Muscle layer of duodenum (tissue), 2 donors: ENCODE measurements around the gene TBXA2R.

ENCODE experiments used
- H3K27ac ChIP-seq: one replicate; pipeline ENCODE4 v1.7.0; 2013; ENCODE audit warnings: mild to moderate bottlenecking, low read length
- H3K27me3 ChIP-seq: one replicate; pipeline ENCODE4 v1.7.0; 2013; ENCODE audit warnings: low read depth, mild to moderate bottlenecking, control low read depth, low read length
- H3K36me3 ChIP-seq, 2 donors: one replicate each; pipeline ENCODE4 v1.7.0; 2013; ENCODE audit warnings: low read length in 2 of 2, control low read depth in 1 of 2, mild to moderate bottlenecking in 1 of 2; ENCODE audit not compliant: insufficient read depth in 2 of 2, control insufficient read depth in 1 of 2
- H3K4me1 ChIP-seq, 2 donors: one replicate each; pipeline ENCODE4 v1.7.0; 2013; ENCODE audit warnings: low read length in 2 of 2, mild to moderate bottlenecking in 2 of 2, control low read depth in 1 of 2, moderate library complexity in 1 of 2; ENCODE audit not compliant: insufficient read depth in 2 of 2, control insufficient read depth in 1 of 2
- H3K4me3 ChIP-seq, 2 donors: one replicate each; pipeline ENCODE4 v1.7.0; 2013; ENCODE audit warnings: low read length in 2 of 2, low read depth in 1 of 2, mild to moderate bottlenecking in 1 of 2
- H3K9me3 ChIP-seq, 2 donors: one replicate each; pipeline ENCODE4 v1.7.0; 2013; ENCODE audit warnings: low read length in 2 of 2, control low read depth in 1 of 2, mild to moderate bottlenecking in 1 of 2; ENCODE audit not compliant: control insufficient read depth in 1 of 2
- donor health status: healthy.

TBXA2R gene

GRCh38 chr19:3617463-3617862 is 10.8 kb upstream of the TBXA2R start:
- no peak overlapping the region for H3K27ac ChIP-seq

DNA sequence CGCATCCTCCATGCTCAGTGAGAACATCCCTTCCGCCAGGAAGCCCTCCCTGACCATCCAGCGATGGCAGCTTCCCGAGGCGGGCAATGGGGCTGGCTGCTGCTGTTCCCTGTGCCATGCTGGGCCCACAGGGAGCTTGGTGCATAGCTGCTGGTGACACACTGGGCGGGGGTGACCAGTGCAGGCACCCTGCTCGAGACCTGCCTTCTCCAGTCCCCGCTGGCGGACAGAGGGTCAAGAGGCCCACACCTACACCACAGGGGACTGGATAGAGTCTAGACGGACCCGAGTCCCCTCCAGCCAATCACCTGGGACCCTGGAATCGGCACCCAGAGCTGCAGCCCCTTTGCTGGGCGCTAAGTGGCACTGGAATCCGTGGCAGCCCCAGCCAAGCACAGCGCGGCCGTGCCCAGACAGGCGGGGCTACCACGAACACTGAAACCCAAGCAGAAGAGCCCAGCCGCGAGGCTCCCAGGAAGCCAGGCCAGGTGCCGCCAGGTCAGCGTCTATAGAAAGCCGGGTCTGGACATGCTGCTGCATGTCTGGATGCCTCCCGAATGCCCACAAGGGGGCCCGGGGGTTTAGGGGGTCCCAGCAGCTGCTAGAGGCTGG is 9.0 kb upstream of the TBXA2R start:
- no peaks in the 10 kb centered on the region for H3K9me3 ChIP-seq
- H3K27me3 ChIP-seq = no peaks in the 10 kb centered on the region
- peaks cover 6 to 41% of the 10 kb centered on the region in 2 donors for H3K36me3 ChIP-seq
- no peak overlapping the region for H3K27ac ChIP-seq
- H3K4me1 ChIP-seq = peaks cover 0 to 23% of the 10 kb centered on the region in 2 donors
- H3K4me3 ChIP-seq = no peak overlapping the region

More at GRCh38 chr19:3617463-3617862, 10.8 kb upstream of the TBXA2R start:
- Histone ChIP-seq H3K36me3 (peaks cover 0 to 40% of the 10 kb centered on the region in 2 donors), H3K9me3 (no peaks in the 10 kb centered on the region), H3K4me1 (peaks cover 0 to 23% of the 10 kb centered on the region in 2 donors), H3K4me3 (no peak overlapping the region), H3K27me3 (no peaks in the 10 kb centered on the region)

DNA sequence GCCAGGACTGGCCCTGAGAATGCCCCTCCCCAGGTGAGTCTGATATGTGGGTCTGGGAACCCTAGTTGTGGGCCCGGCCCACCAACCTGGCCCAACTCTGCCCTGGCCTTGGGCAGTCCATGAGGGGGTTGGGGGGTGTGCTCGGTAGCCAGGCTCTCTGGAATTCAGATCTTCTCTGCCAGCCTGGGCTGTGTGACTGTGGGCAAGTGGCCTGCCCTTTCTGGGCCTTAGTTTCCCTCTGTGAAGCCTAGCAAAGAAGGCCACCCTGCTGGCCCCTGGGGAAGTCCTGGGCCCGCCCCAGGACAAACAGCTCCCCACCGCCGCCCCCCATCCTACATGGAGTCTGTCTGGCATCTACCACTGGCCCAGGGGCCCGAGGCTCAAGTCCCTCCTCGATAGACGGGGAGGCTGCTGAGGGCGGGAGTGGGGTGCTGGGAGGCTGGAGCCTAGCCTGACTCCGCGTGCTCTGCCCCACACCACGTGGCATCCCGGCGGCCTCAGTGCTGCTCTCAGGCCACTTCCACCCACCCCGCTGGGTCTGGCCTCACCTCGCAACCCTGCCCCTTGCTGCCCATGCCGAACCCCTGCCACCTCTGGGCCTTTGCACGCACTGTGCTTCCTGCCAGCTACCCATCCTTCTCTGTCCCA is 8.3 kb upstream of the TBXA2R start:
- Histone ChIP-seq H3K27me3 (no peaks in the 10 kb centered on the region), H3K4me1 (peaks cover 0 to 23% of the 10 kb centered on the region in 2 donors), H3K36me3 (peaks cover 6 to 36% of the 10 kb centered on the region in 2 donors), H3K9me3 (no peaks in the 10 kb centered on the region), H3K4me3 (no peak overlapping the region), H3K27ac (no peak overlapping the region)

GRCh38 chr19:3613818-3614661 is 7.4 kb upstream of the TBXA2R start:
- Histone ChIP-seq H3K9me3 (no peaks in the 10 kb centered on the region), H3K4me3 (no peak overlapping the region), H3K36me3 (peaks cover 6 to 33% of the 10 kb centered on the region in 2 donors), H3K27ac (no peak overlapping the region), H3K27me3 (no peaks in the 10 kb centered on the region), H3K4me1 (peaks cover 0 to 25% of the 10 kb centered on the region in 2 donors)

GRCh38 chr19:3612901-3613741 is 6.4 kb upstream of the TBXA2R start:
- H3K4me1 ChIP-seq = peaks cover 0 to 25% of the 10 kb centered on the region in 2 donors
- H3K27ac ChIP-seq = no peak overlapping the region
- peaks cover 6 to 32% of the 10 kb centered on the region in 2 donors for H3K36me3 ChIP-seq
- no peaks in the 10 kb centered on the region for H3K9me3 ChIP-seq
- no peak overlapping the region for H3K4me3 ChIP-seq
- no peaks in the 10 kb centered on the region for H3K27me3 ChIP-seq

- no peaks in the 10 kb centered on the region for H3K9me3 ChIP-seq
- no peak overlapping the region for H3K4me3 ChIP-seq
- no peak overlapping the region for H3K27ac ChIP-seq
- H3K27me3 ChIP-seq = no peaks in the 10 kb centered on the region
- H3K4me1 ChIP-seq = peaks cover 0 to 30% of the 10 kb centered on the region in 2 donors
- H3K36me3 ChIP-seq = peaks cover 6 to 28% of the 10 kb centered on the region in 2 donors
These were observed 5.7 kb upstream of the TBXA2R start for GRCh38 chr19:3612330-3612729.

GRCh38 chr19:3611841-3612240 is 5.2 kb upstream of the TBXA2R start:
- Histone ChIP-seq H3K4me1 (peaks cover 0 to 34% of the 10 kb centered on the region in 2 donors), H3K27ac (no peak overlapping the region), H3K36me3 (peaks cover 6 to 23% of the 10 kb centered on the region in 2 donors), H3K9me3 (no peaks in the 10 kb centered on the region), H3K4me3 (no peak overlapping the region), H3K27me3 (no peaks in the 10 kb centered on the region)

DNA sequence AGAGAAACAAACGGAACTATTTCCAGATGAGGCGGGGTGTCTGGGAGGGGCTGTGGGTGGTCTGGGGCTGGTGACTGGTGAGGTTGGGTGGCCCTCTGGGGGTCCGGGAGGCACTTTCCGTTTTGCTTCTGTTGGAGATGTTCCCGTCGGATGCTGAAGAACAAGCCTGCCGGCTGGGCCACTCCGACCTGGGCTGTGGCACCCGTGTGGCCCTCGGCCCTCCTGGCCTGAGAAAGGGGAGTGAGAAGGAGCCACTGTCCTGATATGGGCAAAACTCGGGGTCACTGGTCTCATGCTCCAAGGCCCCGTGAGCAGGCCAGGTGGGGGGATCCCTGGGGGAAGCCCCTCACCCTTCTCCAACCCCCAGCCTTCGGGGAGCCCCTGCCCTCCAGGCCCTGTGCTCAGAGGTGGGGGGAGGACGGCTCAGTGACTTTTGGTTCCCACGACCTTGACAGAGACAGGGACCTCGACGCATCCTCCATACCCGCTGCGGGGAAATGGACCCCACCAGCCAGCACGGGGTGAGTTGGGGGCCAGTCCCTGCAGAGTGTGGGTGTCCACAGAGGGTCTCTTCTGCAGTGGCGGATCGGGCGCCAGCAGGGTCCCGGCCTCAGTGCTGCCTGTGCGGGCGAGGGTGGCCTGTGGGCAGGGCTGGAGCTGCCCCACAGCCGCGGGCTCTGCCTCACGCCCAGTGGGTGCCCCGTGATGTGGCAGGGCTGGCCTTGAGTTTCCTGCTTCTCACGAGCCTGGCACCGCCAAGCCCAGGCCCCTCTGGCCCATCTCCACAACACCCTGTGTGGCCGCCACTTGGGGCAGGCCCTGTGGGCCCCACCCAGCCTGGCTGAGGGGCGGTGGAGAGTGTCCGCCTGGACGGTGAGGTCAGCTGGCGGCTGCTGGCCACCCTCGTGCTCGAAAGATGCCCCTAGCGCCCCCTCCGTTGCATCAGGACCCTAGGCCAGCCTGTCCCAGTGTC is 4.4 kb upstream of the TBXA2R start:
- Histone ChIP-seq H3K36me3 (peaks cover 6 to 23% of the 10 kb centered on the region in 2 donors), H3K27ac (no peak overlapping the region)

DNA sequence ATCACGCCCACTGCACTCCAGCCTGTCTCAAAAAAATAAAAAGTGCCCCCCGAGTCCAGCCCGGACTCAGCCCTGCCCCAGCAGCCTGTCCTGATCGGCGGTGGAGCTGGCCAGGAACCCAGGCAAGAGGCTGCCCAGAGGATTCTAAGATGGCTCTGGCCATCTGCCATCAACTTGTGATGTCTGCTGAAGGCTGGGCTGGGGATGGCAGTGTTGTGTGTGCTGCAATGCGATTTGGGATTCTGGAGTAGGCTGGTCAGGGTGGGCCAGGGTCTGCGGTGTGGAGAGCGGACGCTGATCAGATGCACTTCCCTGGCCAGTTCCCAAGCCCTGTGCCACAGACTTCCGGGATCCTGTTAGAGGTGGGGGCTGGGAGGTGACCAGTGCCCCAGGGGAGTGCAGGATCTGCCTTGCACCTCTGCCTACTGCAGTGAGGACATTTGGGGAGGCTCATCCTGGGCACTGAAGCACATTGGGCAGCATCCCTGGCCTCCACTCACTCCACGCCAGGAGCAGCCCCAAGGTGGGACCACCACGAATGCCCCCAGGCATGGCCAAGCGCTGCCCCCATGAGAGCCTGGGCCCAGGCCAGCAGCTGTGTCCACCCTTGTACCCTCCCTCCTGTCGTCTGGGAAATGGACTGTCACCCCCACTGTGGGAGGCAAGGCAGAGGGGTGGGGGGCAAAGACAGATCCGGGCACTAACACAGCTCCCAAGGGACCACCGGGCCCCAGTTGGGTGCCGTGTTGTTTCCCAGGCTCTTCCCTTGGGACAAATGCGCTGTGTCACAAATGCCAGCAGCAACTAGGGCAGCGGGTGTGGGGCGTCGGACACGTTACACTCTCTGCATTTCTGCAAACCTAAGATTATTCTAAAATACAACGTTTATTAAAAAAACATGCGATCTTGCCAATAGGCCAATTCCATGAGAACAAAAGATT is 3.4 kb upstream of the TBXA2R start:
- no peak overlapping the region for H3K27ac ChIP-seq
- no peaks in the 10 kb centered on the region for H3K27me3 ChIP-seq
- no peaks in the 10 kb centered on the region for H3K9me3 ChIP-seq
- no peak overlapping the region for H3K4me3 ChIP-seq
- peaks cover 0 to 41% of the 10 kb centered on the region in 2 donors for H3K4me1 ChIP-seq
- H3K36me3 ChIP-seq = peaks cover 6 to 23% of the 10 kb centered on the region in 2 donors

More for the DNA sequence above, 4.4 kb upstream of the TBXA2R start:
- Histone ChIP-seq H3K9me3 (no peaks in the 10 kb centered on the region), H3K27me3 (no peaks in the 10 kb centered on the region), H3K4me1 (peaks cover 0 to 39% of the 10 kb centered on the region in 2 donors), H3K4me3 (no peak overlapping the region)
